ENCODE measurements around the gene CRYBA1. TPM values are rescaled to one million over a fixed set of nuclear protein-coding genes. Genes with fewer than 3 reads are reported as not detected.
A peak's percentile ranks its signal among the peaks of the same experiment; 100 is the strongest.

Gene CRYBA1
- total RNA-seq, 1 donor from 2014 or later = 0.84 TPM

- peaks cover 1% of the 10 kb centered on the region for H3K27me3 Mint-ChIP-seq (ENCODE audit: insufficient read depth, low read depth)
Observed at GRCh38 chr17:29207975-29208374, 38.7 kb upstream of the CRYBA1 start.

GRCh38 chr17:29209073-29209472 lies 37.6 kb upstream of the CRYBA1 start:
- Histone ChIP-seq H3K36me3 (no peaks in the 10 kb centered on the region), H3K4me2 (no peak overlapping the region), H3K9me3 (ENCODE audit: low read depth) (no peaks in the 10 kb centered on the region), H2AFZ (replicated peaks) (peak overlapping the region; percentile 85), H3K79me2 (ENCODE audit: low read depth) (no peaks in the 10 kb centered on the region), H3K4me3 (no peak overlapping the region), H4K20me1 (ENCODE audit: low read depth) (no peaks in the 10 kb centered on the region), H3F3A (ENCODE audit: low read depth) (peaks cover 5% of the 10 kb centered on the region), H3K27me3 (no peaks in the 10 kb centered on the region), H3K27ac (no peak overlapping the region), H3K4me1 (peaks cover 19% of the 10 kb centered on the region), H3K9ac (no peak overlapping the region)
- Mint-ChIP-seq H3K27me3 (ENCODE audit: insufficient read depth, low read depth) (peaks cover 3% of the 10 kb centered on the region), H3K36me3 (no peaks in the 10 kb centered on the region), H3K9me3 (no peaks in the 10 kb centered on the region), H3K4me1 (peaks cover 16% of the 10 kb centered on the region), H3K4me3 (no peak overlapping the region), H3K27ac (no peak overlapping the region)
- no peak for DNase-seq (ENCODE audit: low spot score)
- no peak for TF ChIP-seq CTCF (IDR thresholded peaks at IDR 0.05)
- no peak for TF ChIP-seq EZH2phosphoT487 (IDR thresholded peaks at IDR 0.05)
- TF ChIP-seq EZH2 (IDR thresholded peaks at IDR 0.05) = no peak

More at GRCh38 chr17:29207975-29208374, 38.7 kb upstream of the CRYBA1 start:
- peaks cover 5% of the 10 kb centered on the region for H3F3A ChIP-seq (ENCODE audit: low read depth)
- no peak overlapping the region for H3K4me2 ChIP-seq
- Mint-ChIP-seq H3K36me3 (no peaks in the 10 kb centered on the region), H3K4me1 (peaks cover 16% of the 10 kb centered on the region), H3K4me3 (no peak overlapping the region), H3K27ac (peak overlapping the region; percentile 59), H3K9me3 (no peaks in the 10 kb centered on the region)
- peak overlapping the region; percentile 20 for H2AFZ ChIP-seq (replicated peaks)
- no peak for TF ChIP-seq EZH2 (IDR thresholded peaks at IDR 0.05)
- TF ChIP-seq CTCF (IDR thresholded peaks at IDR 0.05) = no peak
- TF ChIP-seq EZH2phosphoT487 (IDR thresholded peaks at IDR 0.05) = no peak
- H4K20me1 ChIP-seq (ENCODE audit: low read depth) = no peaks in the 10 kb centered on the region
- DNase-seq (ENCODE audit: low spot score) = no peak
- H3K4me3 ChIP-seq = no peak overlapping the region
- no peak overlapping the region for H3K27ac ChIP-seq
- peaks cover 26% of the 10 kb centered on the region for H3K4me1 ChIP-seq
- H3K36me3 ChIP-seq = no peaks in the 10 kb centered on the region
- H3K79me2 ChIP-seq (ENCODE audit: low read depth) = no peaks in the 10 kb centered on the region
- no peaks in the 10 kb centered on the region for H3K9me3 ChIP-seq (ENCODE audit: low read depth)
- H3K9ac ChIP-seq = no peak overlapping the region
- H3K27me3 ChIP-seq = no peaks in the 10 kb centered on the region

- Histone ChIP-seq H3K9me3 (ENCODE audit: low read depth) (no peaks in the 10 kb centered on the region), H4K20me1 (ENCODE audit: low read depth) (no peaks in the 10 kb centered on the region), H3F3A (ENCODE audit: low read depth) (peaks cover 5% of the 10 kb centered on the region), H3K9ac (no peak overlapping the region), H3K4me1 (peaks cover 19% of the 10 kb centered on the region), H2AFZ (replicated peaks) (no peak overlapping the region), H3K27ac (no peak overlapping the region), H3K4me2 (no peak overlapping the region), H3K79me2 (ENCODE audit: low read depth) (no peaks in the 10 kb centered on the region), H3K36me3 (no peaks in the 10 kb centered on the region), H3K4me3 (no peak overlapping the region), H3K27me3 (no peaks in the 10 kb centered on the region)
- no peaks in the 10 kb centered on the region for H3K36me3 Mint-ChIP-seq
- H3K9me3 Mint-ChIP-seq = no peaks in the 10 kb centered on the region
- no peak overlapping the region for H3K27ac Mint-ChIP-seq
- peaks cover 3% of the 10 kb centered on the region for H3K27me3 Mint-ChIP-seq (ENCODE audit: insufficient read depth, low read depth)
- peaks cover 21% of the 10 kb centered on the region for H3K4me1 Mint-ChIP-seq
- DNase-seq (ENCODE audit: low spot score) = no peak
- H3K4me3 Mint-ChIP-seq = no peak overlapping the region
- TF ChIP-seq EZH2phosphoT487 (IDR thresholded peaks at IDR 0.05) (no peak), CTCF (IDR thresholded peaks at IDR 0.05) (no peak), EZH2 (IDR thresholded peaks at IDR 0.05) (no peak)
Observed at GRCh38 chr17:29210879-29211278, 35.8 kb upstream of the CRYBA1 start.

All from neural progenitor cell (in vitro differentiated cells).